H1 (cell line): ENCODE data around the gene XIAP. TPM values are rescaled to one million over a fixed set of nuclear protein-coding genes. Genes with fewer than 3 reads are reported as not detected.

ENCODE experiments used
- CHD7 ChIP-seq: fragments of 300-600 bp; sonication (generic); IDR thresholded peaks from 2 replicates; pipeline ENCODE4 v1.7.1; 2012; ENCODE audit warnings: low read length, moderate library complexity, mild to moderate bottlenecking, inconsistent platforms; ENCODE audit not compliant: insufficient replicate concordance
- GABPA ChIP-seq: IDR thresholded peaks from 2 replicates; pipeline ENCODE4 v1.6.1; 2011; ENCODE audit warnings: mild to moderate bottlenecking, low read length, moderate library complexity, borderline replicate concordance; ENCODE audit not compliant: insufficient read depth
- MAFK ChIP-seq: IDR thresholded peaks from 2 replicates; pipeline ENCODE4 v1.6.1; 2012; ENCODE audit warnings: low read depth, mild to moderate bottlenecking, improper control_type of control experiment, low read length
- POLR2AphosphoS5 ChIP-seq: IDR thresholded peaks from 2 replicates; pipeline ENCODE4 v1.6.1; 2011; ENCODE audit warnings: low read depth, low read length
- SAP30 ChIP-seq: fragments of 300-600 bp; sonication (generic); IDR thresholded peaks from 2 replicates; pipeline ENCODE4 v1.7.1; 2012; ENCODE audit warnings: low read length, moderate library complexity, mild to moderate bottlenecking, inconsistent platforms; ENCODE audit not compliant: insufficient read depth, insufficient replicate concordance
- TAF1 ChIP-seq: IDR thresholded peaks from 2 replicates; pipeline ENCODE4 v1.6.1; 2011; ENCODE audit warnings: mild to moderate bottlenecking, low read depth, low read length
- polyA plus RNA-seq, 7 experiments: library from polyadenylated mRNA; depleted of rRNA in 3 of 7; stranded (reverse) in 5 of 7; unstranded in 2 of 7; fragments of >200 nt in 5 of 7; fragments of 200-250 nt in 2 of 7; gene quantifications; 1 replicate in 5 of 7; 2 replicates in 1 of 7; 4 replicates in 1 of 7; pipeline versions ENCODE4 v1.2.1 to v1.2.3, GENCODE V29; 2011 to 2013; ENCODE audit warnings: missing spikeins in 2 of 7, mixed read lengths in 2 of 7
- total RNA-seq: library from RNA; stranded (reverse); fragmentation: NEBNext Ultra II Directional; extraction: Animal tissue kit (Norgen Biotek cat#: 25700); gene quantifications from 2 replicates; pipeline ENCODE4 v1.2.1, GENCODE V29; 2021
- TF ChIP-seq, protein P1 (sequence below): IDR thresholded peaks from 2 replicates; pipeline ENCODE4 v1.6.1; 2012; ENCODE audit warnings: inconsistent platforms
- TF ChIP-seq, protein P2 (sequence below): IDR thresholded peaks from 2 replicates; pipeline ENCODE4 v1.6.1; 2012; ENCODE audit warnings: inconsistent platforms

Gene XIAP
- total and polyA plus RNA-seq, 2 of the 8 experiments (the other 6 are each of a cell fraction or from before 2014, with no cell fraction given): 5.9 to 44.7 TPM

DNA sequence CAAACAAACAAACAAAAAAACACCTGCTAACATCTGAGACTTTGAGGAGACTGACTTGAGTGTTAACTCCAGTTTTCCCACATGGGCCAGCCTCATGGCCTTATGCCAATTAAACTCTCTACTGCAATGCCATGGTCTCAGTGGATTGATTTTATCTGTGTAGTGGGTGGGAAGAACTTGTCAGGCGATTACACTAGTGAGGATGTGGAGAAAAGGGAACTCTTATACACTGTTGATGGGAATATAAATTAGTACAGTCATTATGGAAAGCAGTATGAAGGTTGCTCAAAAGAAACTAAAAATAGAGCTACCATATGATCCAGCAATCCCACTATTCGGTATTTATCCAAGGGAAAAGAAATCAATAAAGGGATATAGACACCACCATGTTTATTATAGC, 12.8 kb upstream of the XIAP start (continued):
- TF ChIP-seq CHD7 (no peak), GABPA (no peak), SAP30 (no peak), TAF1 (no peak), POLR2AphosphoS5 (no peak), MAFK (no peak)
- TF ChIP-seq, protein P1, sequence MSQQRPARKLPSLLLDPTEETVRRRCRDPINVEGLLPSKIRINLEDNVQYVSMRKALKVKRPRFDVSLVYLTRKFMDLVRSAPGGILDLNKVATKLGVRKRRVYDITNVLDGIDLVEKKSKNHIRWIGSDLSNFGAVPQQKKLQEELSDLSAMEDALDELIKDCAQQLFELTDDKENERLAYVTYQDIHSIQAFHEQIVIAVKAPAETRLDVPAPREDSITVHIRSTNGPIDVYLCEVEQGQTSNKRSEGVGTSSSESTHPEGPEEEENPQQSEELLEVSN: no peak
- TF ChIP-seq, protein P2, sequence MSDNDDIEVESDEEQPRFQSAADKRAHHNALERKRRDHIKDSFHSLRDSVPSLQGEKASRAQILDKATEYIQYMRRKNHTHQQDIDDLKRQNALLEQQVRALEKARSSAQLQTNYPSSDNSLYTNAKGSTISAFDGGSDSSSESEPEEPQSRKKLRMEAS: no peak
